Measurements from ENCODE around the gene MAT2A. TPM values are rescaled to one million over a fixed set of nuclear protein-coding genes. Genes with fewer than 3 reads are reported as not detected.

Gene MAT2A
- total RNA-seq, 1 experiment from 2014 or later = 309 TPM

DNA sequence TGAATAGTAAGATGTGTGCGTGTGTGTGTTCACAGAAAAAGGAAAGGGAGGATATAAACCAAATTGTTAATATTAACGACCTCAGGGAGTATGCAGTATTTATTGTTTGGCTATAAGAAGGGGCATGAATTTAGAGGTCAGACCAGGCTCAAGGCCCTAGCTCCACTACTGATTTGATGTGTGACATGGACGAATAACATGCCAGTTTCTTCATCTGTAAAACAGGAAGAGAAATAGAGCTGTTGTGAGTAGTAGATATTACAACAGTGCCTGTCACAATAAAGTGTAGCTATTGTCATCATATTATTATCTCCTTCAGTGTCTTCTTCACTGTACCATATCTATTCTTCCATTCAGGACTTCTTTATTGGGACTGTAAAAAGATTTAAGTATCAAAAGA, 4.1 kb upstream of the MAT2A start:
- Histone ChIP-seq H4K20me1 (ENCODE audit: low read length) (peaks cover 8% of the 10 kb centered on the region), H3F3A (ENCODE audit: low read length, unreplicated experiment) (peaks cover 2% of the 10 kb centered on the region), H3K9me2 (replicated peaks; ENCODE audit: low read length) (no peaks in the 10 kb centered on the region), H3K9me3 (ENCODE audit: low read length) (no peaks in the 10 kb centered on the region), H3K4me2 (ENCODE audit: low read length) (no peak overlapping the region), H3K36me3 (ENCODE audit: low read depth, low read length) (peaks cover 5% of the 10 kb centered on the region), H3K27ac (ENCODE audit: low read length) (no peak overlapping the region), H3K27me3 (ENCODE audit: low read length) (no peaks in the 10 kb centered on the region), H3K79me2 (ENCODE audit: low read length) (peaks cover 40% of the 10 kb centered on the region), H3K9ac (ENCODE audit: low read length) (no peak overlapping the region), H3K4me3 (ENCODE audit: low read length) (no peak overlapping the region), H2AFZ (ENCODE audit: low read length) (no peak overlapping the region), H3K4me1 (ENCODE audit: insufficient read depth, low read length) (peaks cover 31% of the 10 kb centered on the region)
- CTCF ChIA-PET = interaction anchor here (0.6 kb wide), 1 partner anchor 113 kb away, joined by 3 read pairs; no protein-coding TSS in a partner anchor
- ATAC-seq (no peak), DNase-seq (no peak)
- no TSS peak for BruUV-seq (replicated peaks)
- no peak for TF ChIP-seq EZH2phosphoT487 (IDR thresholded peaks at IDR 0.05; ENCODE audit: borderline replicate concordance, low read length)
- no peak for TF ChIP-seq EZH2 (IDR thresholded peaks at IDR 0.05; ENCODE audit: low read length, unreplicated experiment)
- TF ChIP-seq, protein P1, sequence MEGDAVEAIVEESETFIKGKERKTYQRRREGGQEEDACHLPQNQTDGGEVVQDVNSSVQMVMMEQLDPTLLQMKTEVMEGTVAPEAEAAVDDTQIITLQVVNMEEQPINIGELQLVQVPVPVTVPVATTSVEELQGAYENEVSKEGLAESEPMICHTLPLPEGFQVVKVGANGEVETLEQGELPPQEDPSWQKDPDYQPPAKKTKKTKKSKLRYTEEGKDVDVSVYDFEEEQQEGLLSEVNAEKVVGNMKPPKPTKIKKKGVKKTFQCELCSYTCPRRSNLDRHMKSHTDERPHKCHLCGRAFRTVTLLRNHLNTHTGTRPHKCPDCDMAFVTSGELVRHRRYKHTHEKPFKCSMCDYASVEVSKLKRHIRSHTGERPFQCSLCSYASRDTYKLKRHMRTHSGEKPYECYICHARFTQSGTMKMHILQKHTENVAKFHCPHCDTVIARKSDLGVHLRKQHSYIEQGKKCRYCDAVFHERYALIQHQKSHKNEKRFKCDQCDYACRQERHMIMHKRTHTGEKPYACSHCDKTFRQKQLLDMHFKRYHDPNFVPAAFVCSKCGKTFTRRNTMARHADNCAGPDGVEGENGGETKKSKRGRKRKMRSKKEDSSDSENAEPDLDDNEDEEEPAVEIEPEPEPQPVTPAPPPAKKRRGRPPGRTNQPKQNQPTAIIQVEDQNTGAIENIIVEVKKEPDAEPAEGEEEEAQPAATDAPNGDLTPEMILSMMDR (conservative IDR thresholded peaks at IDR 0.05; ENCODE audit: low read depth, low read length) = no peak
- POLR2A ChIA-PET (ENCODE audit: unreplicated experiment) = interaction anchor here (0.6 kb wide), 1 partner anchor 18 kb away, joined by 19 read pairs; no protein-coding TSS in a partner anchor
- intact Hi-C loops (cut with micrococcal nuclease) = no loop called here

DNA sequence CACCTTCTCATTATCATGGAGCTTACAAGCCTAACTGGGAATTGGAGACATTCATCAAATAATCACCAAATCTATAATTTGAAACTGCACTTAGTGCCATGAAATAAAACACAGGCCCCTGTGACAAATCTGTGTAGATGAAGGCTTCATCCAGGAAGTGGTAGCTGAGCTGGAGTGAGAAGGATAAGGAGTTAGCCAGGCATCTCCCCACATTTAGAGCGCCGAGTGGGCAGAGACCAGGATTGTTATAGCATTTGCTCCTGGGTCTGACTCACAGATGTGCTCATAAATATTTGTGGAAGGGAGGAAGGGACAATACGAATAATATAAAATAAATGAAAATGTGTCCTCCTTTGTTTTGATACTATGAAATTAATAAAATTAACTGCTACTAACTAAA, 2.5 kb upstream of the MAT2A start:
- TF ChIP-seq EZH2phosphoT487 (IDR thresholded peaks at IDR 0.05; ENCODE audit: borderline replicate concordance, low read length) (no peak), EZH2 (IDR thresholded peaks at IDR 0.05; ENCODE audit: low read length, unreplicated experiment) (no peak)
- TF ChIP-seq, protein P1 (conservative IDR thresholded peaks at IDR 0.05; ENCODE audit: low read depth, low read length) = no peak
- Histone ChIP-seq H3K79me2 (ENCODE audit: low read length) (peaks cover 56% of the 10 kb centered on the region), H4K20me1 (ENCODE audit: low read length) (peaks cover 24% of the 10 kb centered on the region), H3K9ac (ENCODE audit: low read length) (peak overlapping the region; percentile 100), H3K9me3 (ENCODE audit: low read length) (no peaks in the 10 kb centered on the region), H2AFZ (ENCODE audit: low read length) (no peak overlapping the region), H3K4me2 (ENCODE audit: low read length) (peak overlapping the region; percentile 99), H3F3A (ENCODE audit: low read length, unreplicated experiment) (peaks cover 17% of the 10 kb centered on the region), H3K4me3 (ENCODE audit: low read length) (peak overlapping the region; percentile 95), H3K27me3 (ENCODE audit: low read length) (no peaks in the 10 kb centered on the region), H3K9me2 (replicated peaks; ENCODE audit: low read length) (no peaks in the 10 kb centered on the region), H3K36me3 (ENCODE audit: low read depth, low read length) (peaks cover 21% of the 10 kb centered on the region), H3K4me1 (ENCODE audit: insufficient read depth, low read length) (peaks cover 32% of the 10 kb centered on the region), H3K27ac (ENCODE audit: low read length) (peak overlapping the region; percentile 97)
- BruUV-seq (replicated peaks) = no TSS peak
- intact Hi-C loops (cut with micrococcal nuclease) = loop anchor here (1.0 to 2.0 kb wide), 3 partner anchors 20 to 38 kb away; no protein-coding TSS in a partner anchor
- DNase-seq (peak; percentile 87), ATAC-seq (peak; percentile 36)
- POLR2A ChIA-PET (ENCODE audit: unreplicated experiment) = interaction anchor here (1.1 kb wide), 1 partner anchor 65 kb away, joined by 4 read pairs; no protein-coding TSS in a partner anchor
- CTCF ChIA-PET = no interaction called here

All from PC-3 (cell line).